Stimulated activated CD4-positive, alpha-beta T cell treated with anti-CD3 and anti-CD28 coated beads, Interleukin-1b, Interleukin-23, amount 100 ng/mL, for 48 hours (primary cell): ENCODE measurements around the gene TWNK.

Source experiments
- DNase-seq: peaks from one replicate; pipeline ENCODE4 v3.0.0-alpha.2; 2020

TWNK gene

DNA sequence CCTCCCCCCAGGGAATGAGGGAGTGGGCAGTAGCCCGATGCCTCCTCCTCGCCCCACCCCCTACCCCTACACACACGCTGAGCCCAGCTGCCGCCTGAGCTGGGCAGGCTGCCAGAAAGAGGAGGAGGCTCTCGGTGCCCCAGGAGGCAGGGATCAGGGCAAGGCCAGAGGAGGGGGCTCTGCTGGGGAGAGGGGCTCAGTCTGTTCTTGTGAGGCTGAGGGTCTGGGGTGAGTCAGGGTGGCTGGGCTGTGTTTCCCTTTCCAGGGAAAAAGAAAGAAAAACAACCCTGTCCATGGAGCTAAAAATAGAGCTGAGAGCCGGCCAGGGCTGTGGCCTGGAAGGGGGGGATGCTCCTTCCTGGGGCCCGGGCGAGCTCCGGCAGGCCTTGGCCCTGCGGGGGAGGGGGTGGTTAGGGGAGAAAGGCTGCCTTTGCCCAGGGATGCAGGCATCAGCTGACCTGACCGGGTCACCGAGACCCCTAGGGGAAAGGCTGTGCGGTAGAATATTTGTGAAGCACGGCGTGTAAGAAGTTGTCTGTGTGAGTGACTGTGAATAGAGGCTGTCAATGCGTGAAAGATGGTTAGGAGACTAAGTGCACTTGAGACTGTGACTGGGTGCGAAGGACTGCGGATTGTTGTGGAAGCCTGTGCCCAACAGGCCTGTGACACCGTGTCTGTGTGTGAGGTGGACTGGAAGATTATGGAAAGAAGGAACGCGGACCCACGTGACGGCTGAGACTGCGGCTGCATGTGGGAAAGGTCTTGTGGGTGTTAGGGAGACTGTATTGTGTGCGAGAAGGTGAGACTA, 11.0 kb downstream of the TWNK start:
- peak; percentile 64 for DNase-seq

DNA sequence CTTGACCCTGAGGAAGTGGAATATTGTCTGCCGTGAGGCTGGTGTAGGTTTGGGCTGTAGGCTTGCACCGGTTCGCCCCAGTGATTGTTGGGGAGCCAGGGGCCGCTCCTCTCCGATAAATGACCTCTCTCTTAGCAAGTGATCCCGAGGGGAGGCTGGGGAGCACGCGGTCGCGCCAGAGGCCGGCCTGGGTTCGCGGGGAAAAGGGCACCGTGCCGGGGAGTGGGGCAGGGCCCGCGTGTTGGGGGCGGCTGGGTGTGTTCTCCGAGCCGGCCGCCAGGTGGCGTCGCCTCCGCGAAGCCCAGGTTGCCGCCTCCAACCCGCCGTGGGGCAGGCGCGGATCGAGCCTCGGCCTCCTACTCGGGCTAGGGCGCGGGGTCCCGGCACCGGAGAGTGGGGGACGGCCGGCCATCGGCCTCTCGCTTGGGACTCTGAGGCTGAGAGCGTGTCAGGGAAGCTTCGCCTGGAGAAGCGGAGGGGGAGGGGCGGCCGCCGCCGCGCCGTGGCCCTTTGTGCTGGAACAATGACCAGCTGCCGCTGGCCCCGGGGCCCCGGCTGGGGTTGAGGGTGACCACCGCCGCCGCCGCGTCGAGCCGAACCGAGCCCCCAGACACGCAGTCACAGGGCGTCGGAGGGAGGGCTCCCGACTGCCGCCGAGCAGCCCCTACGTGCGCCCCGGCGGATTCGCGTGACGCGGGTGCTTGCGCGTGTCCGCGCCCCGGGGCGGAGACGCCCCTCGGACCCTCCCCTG, 11.8 kb downstream of the TWNK start:
- DNase-seq = peak; percentile 75

- no peak for DNase-seq
Measured at GRCh38 chr10:100999742-101000126, 12.4 kb downstream of the TWNK start, which contains the start of gene LZTS2. TSS of gene LZTS2 (plus strand) at chr10:100999808. CDS start at chr10:101002539, 2,731 bp downstream.

DNA sequence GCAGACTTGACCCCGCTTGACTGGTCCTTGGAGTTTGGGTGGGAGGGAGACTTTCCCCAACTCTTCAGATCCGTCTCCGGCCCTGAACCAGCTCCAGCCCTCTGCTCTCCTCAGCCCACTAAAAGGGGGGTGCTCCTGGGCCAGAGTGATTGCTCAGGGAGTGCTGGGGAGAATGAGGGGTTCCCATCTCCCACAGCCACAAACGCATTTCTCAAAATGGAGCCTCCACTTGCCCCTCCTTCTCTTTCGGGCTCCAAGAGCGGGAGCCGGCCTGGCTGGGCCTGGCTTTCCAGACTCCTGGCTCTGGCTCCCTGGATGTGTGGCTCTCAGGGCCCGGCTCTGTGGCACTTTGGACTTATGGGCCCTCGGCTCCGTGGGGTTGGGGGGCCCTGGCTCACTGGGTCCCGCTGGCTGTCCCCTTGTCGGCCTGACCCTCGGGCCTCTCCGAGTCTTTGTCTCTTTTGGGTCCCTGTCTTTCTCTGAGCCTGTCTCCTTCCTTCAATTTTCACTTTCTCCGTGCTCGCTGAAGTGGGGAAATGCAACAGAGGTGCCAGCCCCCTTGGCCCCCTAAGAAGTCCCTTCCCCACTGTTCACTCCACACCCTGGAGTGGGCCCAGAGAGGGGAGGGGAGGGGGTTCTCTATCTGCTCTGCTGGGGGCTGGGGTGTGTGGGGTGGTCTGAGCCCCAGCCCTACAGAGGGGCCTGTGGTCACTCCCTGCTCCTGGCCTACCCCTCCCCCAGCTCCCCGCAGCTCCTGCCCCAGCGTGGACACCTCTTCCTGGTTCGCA, 13.0 kb downstream of the TWNK start:
- no peak for DNase-seq

DNA sequence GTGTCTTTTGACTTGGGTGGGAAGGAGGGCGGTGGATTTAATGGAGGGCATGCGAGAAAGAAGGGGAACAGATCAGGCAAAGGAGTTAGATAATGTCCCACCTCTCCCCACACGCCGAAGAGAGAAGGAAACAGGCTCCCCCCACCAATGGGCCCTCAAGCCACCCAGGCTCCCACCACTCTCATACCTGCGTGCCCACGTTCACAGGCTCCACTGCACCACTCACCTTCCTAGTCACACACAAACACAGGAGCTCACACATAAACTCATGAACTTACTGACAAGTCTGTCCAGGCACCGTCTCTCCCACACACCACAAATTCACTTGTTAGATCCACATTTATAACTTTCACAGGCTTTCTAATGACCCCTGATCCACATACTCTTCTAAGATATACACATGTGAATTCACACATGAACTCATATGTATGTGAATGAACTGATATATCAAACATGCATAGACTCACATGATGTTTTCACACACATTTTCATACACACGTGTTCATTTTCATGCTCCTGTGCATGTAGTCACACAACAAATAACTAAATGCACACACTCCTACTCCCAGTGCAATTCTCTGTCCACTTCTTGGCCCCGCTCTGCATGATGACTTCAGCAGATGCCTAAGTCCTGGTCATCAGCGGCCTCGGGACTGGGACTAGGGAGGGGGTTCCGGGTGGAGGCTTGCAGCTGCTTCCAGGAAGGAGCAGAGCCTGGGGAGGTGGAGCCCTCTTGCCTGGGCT, 13.7 kb downstream of the TWNK start:
- no peak for DNase-seq

DNA sequence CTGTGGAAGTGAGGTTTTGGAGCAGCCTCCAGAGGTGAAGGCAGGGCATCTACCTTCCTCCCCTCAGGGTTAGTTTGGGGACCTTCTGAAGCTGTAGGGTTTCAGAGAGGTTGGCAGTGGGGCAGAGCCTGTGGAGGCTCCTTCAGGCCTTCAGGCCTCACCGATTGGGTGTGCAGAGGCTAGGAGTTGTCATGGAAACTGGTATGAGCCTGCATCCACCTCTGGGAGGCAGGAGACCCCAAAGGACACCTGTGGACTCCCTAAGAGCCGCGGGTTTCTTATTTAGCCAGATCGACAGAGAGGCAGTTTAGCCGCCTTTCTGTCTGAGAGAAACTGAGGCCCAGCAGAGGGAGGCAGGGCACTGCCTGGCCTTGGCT, 14.3 kb downstream of the TWNK start:
- no peak for DNase-seq

GRCh38 chr10:101002456-101002855, 15.1 kb downstream of the TWNK start:
- no peak for DNase-seq

GRCh38 chr10:101003639-101004206, 16.4 kb downstream of the TWNK start:
- no peak for DNase-seq

GRCh38 chr10:101005361-101005760, 18.0 kb downstream of the TWNK start:
- no peak for DNase-seq

- DNase-seq = no peak
Measured at GRCh38 chr10:101005869-101006567, 18.7 kb downstream of the TWNK start.

DNA sequence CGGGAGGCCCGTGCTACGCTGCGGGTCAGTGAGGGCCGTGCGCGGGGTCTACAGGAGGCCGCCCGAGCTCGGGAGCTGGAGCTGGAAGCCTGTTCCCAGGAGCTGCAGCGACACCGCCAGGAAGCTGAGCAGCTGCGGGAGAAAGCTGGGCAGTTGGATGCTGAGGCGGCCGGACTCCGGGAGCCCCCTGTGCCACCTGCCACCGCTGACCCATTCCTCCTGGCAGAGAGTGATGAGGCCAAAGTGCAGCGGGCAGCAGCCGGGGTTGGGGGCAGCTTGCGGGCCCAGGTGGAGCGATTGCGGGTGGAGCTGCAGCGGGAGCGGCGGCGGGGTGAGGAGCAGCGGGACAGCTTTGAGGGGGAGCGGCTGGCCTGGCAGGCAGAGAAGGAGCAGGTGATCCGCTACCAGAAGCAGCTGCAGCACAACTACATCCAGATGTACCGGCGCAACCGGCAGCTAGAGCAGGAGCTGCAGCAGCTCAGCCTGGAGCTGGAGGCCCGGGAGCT, 19.3 kb downstream of the TWNK start:
- DNase-seq = no peak

GRCh38 chr10:101007099-101007711, 19.9 kb downstream of the TWNK start:
- no peak for DNase-seq

GRCh38 chr10:101007915-101008822, 20.8 kb downstream of the TWNK start:
- DNase-seq = no peak

- no peak for DNase-seq
Measured at GRCh38 chr10:101008823-101009423, 21.6 kb downstream of the TWNK start.

GRCh38 chr10:101010329-101010728, 23.0 kb downstream of the TWNK start:
- DNase-seq = no peak

DNA sequence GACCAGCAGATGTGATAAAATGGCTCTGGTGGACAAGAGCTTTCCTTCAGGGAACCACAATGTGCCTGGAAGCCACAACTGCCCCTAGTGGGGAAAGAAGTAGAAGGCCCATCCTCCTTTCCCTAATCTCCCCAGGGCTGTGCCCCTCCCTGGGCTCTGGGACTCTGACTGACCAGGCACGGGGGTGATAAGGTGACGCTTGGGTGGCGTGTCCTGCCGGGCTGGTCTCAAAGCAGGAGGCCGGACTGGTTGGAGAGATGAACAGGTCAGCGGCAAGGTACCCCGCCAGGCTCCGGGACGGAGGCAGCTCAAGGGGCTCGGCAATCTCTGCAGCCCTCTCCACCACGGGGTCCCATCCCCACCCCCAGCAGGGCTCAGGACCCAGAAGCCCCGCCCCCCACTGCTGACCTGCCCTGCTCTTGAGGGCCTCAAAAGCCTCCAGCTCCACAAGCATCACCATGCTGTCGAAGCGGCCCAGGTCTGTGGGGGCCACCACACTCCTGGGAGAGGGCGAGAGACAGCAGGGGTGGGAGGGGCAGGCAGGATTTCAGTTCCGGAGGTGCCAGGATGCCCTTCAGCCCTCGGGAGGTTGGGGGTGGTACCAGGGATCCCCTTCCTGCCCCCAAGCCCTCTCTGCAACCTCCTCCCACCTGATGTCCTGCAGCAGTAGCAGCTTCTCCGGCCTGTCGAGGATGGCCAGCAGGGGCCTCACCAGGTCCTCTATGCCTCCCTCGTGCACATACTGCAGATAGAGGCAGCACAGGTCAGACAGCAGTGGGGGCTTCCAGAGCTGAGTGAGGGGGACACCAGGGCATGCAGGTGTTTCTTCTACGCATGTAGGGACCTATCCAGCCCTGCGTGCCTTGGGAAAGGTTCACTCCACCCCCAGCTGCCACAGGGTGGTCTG, 24.4 kb downstream of the TWNK start:
- DNase-seq = no peak

DNA sequence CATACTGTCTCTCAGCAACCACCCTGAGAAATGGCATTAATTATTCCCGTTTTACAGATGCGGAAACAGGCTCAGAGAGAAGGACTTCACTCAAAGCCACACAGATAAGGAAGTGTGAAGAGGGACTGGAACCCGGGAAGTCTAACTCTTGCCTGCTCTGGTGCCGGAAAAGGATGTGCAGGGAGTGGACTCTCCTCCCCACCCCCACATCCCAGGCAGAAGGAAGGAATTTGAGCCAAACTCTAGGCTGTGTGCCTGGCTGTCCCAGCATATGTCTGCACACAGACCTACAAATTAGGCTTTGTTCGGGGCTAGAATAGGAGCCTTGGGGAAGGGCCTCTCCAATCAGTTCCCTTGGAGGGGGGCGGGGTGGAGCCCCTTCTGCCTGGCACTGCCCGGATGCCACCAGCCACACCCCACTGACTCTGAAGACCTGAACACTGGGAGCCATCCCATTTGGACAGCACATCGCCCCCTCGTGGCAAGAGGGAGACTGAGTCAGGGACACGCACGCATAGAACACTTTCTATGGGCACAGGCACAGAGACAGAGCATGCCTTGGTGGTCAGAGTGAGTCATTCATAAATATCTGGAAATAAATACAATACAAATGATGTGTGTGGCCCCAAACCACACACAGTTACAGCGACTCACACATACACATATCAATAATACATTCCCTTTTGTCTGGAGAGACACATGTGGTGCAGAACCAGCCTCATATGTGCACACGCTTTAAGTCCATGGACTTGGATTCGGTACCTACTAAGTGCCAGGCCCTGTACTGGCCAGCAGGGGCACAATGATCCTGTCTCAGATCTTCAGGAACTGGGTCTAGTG, 25.4 kb downstream of the TWNK start:
- peak; percentile 82 for DNase-seq
